Caki2 (cell line): ENCODE measurements around the gene ADAMTS17. TPM values are rescaled to one million over a fixed set of nuclear protein-coding genes. Genes with fewer than 3 reads are reported as not detected.

Experiments used
- DNase-seq: peaks from one replicate; pipeline ENCODE4 v3.0.0-alpha.2; 2015; ENCODE audit warnings: low read depth
- in situ Hi-C: cut with HindIII; loops from 2 replicates; pipeline ENCODE4 v1.10.0; 2016; ENCODE audit warnings: low sequenced_read_pairs, low pct_unique_long_range_greater_than_20kb, mixed read lengths
- total RNA-seq: library from RNA; depleted of rRNA; stranded (reverse); fragments of >200 nt; shearing (Covaris generic); gene quantifications from 2 replicates; pipeline ENCODE4 v1.2.3, GENCODE V29; 2014; ENCODE audit warnings: low replicate concordance

ADAMTS17 gene
- total RNA-seq, 1 experiment from 2014 or later, result not detected

DNA sequence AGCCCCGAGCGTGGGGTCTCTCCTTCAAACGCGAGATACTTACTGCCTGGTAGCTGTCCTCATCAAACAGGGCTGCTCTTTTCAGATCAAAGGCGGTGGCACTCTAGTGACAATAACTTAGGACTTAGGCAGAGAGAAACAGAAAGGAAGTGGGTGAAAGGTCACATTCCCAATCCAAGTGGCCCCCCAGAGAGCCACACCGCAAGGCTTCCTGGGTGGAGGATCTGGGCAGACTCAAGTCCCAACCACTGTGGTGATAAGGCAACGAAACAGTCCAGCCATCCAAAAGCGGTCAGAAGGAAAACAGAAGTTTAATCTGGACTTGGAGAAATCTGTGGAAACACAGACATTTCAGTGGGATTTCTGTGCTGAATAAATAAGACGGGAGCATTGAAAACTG is 227.2 kb downstream of the ADAMTS17 start:
- in situ Hi-C loops, result no loop called here
- no peak for DNase-seq

DNA sequence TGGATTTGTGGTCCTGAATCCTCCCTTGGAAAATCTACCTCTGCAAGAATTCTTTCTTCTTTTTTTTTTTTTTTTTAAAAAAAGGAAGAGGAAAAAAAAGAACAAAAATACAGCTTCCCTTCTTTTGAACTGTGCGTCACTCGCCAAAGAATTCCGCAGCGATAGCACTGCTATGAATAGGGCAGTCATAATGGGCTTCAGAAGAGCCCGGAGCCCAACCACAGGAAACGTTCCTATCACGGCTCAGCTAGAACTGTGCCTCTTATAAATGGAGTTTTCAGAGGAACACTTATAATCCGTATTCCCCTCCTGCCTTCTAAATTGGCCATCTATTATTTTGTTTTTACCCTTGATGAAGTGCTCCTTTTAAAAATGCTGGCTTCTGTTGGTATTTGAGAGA is 227.7 kb downstream of the ADAMTS17 start:
- no peak for DNase-seq
- in situ Hi-C loops, result no loop called here

DNA sequence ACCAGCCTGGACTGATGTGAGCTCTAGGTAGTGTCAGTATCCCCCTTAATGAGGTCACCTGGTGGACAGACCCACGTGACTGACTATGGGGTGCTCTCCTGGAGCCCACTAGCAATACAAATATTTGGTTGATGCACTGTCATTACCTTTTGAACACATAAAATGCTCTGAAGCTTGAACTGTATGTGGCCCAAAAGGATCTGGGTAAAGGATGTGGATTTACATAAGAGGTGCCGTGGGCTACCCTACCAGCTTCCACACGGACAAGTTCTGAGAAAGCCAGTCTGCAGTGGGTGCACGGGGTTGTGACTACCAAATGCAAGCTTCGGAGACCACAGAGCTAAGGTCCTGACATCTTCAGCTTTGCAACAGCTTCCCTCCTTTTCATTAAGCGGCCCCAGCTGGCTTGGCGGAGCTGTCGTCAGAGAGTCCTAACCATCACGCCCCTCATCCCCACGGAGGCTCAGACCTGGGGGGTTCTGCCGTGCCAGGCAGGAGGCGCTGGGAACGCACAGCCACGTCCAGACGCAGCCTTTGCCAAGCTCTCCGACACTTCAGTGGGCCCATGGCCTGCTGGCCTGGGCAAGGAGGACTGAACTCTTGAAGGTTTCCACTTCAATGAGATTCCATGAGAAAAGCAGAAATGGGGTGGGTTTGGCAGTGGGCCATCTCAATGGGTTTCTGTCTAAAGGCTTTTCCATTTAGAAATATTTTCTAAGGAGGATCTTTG is 228.3 kb downstream of the ADAMTS17 start:
- in situ Hi-C loops, result no loop called here
- DNase-seq, result no peak

DNA sequence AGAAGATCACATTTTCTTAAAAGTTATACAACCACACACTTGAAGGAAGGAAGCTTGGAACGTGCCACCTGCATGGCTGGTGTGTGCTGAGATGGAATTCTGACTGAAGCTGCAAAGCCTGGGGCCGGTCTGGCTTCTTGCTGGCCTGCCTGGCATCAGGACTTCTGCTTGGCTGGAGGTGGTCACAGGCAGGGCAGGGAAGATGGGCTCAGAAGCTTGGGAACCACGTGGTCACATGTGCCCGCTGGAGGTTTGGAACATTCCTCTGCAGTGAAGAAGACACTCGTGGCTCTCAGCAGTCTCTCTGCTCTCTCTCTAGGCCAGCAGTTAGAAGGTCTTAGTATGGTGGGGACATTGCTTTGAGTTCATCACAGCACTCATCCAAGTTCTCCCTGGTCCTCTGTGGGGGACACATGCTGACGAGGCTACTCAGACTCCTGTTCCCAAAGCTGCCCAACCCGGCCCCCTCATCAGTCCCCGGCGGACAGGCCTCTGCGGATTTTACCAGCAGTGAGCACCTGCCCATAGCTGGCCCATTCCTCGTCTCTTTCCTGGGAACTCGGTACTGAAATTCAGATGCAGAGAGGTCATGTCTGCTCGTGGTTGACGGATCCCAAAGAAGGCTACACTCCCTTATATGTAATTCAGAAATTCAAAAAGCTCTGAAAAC is 229.0 kb downstream of the ADAMTS17 start:
- no peak for DNase-seq

DNA sequence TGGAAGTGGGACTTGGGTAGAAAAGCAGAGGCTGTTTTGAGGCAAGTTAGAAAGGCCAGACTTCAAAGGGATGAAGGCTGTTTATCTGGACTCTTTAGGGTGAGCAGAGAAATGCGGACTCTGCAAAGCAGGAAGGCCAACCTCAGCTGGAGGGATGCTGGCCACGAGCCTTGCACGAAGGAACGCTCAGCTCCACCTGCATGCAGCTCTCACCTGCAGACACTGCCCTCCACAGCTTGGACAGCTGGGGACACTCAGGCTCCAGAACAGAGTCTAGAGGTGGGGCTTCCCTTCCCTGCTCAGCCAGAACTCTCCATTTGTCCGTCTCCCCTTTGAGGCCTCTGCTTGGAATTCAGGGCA is 229.7 kb downstream of the ADAMTS17 start:
- in situ Hi-C loops, result no loop called here
- DNase-seq, result no peak

More for the DNA sequence above, 229.0 kb downstream of the ADAMTS17 start:
- in situ Hi-C loops, result no loop called here

DNA sequence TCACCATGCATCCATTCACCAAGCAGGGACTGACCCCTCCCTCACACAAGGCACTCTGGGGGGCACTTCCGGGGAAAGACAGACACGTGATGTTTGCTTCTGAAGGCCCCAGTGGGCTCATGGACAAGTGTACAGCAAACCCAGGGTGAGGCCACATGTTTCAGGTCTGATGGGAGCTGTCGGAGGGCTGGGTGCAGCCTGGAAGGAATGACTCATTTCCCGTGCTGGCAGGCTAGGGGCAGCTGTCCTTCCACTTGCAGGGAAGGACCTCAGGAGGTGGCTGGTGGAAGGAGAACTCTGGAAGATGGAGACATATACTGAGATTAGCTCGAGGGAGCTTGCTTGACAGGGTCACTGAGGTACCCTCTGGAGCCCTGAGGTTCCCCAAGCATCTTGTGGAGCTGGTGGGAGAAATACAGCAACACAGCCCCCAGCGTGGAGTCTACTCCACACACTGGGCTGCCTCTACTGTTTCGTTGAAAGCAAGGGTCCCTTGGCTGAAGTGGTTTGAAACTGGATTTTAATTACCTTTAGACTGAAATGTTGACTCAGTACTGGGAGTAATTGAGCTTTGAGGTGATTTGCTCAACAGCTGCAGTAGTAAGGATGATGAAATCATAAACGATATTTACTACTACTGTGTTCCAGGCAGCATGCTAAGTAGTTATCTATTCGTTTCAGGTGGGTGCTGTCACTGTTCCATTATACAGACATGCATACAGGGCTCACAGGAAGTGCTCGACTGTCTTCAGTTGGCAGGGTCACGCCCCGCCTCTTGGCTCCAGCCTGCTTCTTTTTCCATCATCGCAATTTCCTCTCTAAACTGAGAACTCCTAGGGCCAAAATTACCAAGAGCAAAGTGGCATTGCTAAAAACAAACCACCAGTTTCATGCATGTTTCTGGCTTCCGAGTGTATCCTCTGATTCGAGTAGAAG is 230.4 kb downstream of the ADAMTS17 start:
- in situ Hi-C loops, result no loop called here
- peak; percentile 2 for DNase-seq

DNA sequence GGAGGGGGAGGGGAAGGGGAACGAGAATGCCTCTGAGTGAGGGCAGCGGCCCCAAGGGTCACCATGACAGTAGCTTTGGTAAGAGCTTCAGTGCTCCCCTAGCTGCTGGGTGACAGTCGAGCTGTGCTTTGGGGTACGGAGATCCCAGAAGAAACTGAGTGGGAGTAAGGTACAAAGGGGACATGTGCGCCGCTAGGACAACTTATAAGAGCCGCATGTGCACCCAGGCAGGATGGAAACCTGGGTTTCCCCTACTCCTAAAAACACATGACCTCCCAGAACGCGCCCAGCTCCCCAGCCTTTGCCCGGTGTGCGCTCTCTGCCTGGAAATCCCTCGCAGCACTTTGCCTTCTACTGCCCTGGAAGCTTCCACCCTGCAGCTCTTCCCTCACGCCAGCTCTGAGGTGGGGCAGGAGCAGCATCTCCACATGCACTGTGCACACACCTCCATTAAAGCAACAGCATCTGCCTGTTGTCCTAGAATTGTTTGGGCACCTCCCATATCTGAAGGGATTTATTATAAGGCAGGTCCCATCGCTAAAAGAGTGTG is 232.2 kb downstream of the ADAMTS17 start:
- in situ Hi-C loops, result no loop called here
- DNase-seq, result no peak

DNA sequence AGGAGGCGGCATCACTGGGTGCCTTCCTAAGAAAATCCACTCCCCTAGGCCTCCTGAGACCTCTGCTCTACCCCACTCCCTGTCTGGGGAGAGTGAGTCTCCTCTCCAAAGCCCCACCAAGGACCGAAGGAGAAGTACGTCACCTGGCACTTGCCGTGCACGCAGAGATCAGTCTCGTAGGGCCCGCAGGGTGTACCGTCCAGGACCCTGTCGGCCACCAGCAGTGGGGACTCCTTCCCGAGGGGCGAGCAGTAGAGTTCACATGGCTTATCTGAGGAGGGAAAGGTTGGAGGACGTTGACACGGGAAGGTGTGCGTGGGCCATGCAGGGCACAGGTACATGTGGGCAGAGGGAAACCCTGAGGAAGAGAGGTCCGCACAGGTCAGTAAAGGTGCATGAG is 232.9 kb downstream of the ADAMTS17 start:
- in situ Hi-C loops, result no loop called here
- no peak for DNase-seq

DNA sequence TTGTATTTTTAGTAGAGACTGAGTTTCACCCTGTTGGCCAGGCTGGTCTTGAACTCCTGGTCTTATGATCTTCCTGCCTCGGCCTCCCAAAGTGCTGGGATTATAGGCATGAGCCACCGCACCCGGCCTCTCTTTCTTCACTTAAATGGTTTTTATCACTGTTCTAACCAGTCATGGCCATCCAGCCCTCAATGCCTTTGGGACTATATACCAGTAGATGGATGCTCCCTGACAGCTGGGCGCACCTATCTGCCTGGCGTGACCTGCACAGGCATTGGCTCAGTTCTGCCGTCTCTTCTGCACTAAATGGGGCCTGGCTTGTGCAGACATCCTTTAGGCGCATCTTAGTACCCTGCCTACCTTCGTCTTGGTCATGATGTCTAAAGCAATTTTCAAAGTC is 233.4 kb downstream of the ADAMTS17 start:
- no peak for DNase-seq
- in situ Hi-C loops, result no loop called here

DNA sequence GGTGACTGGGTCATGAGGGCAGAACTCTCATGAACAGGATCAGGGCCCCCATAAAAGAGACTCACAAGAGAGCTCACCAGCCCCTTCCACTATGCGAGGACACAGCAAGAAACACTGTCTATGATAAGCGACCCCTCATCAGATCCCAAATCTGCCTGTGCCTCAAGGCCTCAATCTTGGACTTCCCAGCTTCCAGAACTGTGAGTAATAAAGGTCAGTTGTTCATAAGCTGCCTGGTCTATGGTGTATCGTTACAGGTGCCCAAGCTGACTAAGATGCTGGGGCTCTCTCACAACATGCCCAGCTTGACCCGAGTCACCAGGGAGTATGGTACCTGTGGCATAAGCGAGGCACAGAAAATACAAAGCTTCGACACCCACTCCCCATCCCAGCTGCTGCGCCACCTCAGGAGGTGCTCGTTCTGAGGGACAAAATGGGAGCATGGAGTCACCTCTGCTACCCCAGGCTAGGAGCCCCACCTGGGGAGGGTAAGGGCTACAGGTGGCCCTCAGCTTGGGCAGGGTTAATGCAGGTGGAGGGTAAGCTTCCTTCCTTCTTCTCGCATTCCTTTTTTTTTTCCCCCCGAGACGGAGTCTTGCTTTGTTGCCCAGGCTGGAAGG is 234.1 kb downstream of the ADAMTS17 start:
- no peak for DNase-seq
- in situ Hi-C loops, result no loop called here

DNA sequence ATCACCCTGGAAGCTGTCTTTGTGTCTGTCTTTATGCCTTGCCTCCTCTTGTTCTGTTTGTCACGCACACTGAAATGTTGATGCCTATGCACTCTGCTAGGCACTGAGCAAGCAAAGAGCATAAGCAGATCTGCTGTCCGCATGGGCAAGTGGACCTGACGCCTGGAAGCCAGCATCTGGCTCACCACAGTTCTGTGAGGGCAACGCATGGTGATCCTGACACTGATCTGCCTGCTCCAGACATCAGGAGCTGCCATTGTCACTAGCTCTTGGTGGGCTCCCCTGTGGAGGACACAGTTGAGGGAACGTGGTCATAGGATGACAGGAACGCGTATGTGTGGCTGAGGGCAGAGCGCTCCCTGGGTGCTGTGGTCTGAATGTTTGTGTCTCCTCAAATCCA is 234.6 kb downstream of the ADAMTS17 start:
- in situ Hi-C loops, result no loop called here
- DNase-seq, result no peak

DNA sequence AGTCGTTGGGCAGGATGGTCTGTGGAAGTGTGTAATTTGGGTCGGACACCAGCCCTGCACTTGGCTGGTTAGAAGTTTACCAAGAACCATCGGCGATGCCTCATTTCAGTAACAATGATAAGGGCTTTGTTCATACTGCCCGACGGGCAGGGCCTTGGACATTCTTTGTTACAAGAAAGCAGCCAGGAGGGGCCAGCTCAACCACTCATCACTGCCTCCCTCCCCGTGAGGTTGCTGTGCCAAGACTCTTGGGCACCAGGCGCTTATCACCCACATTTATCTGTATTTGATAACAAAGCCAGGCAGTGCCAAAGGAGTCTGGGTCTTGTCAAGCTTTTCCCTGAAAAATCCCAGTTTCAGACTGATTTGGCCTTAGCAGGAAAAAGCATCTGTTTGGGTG is 235.0 kb downstream of the ADAMTS17 start:
- in situ Hi-C loops, result no loop called here
- DNase-seq, result no peak

DNA sequence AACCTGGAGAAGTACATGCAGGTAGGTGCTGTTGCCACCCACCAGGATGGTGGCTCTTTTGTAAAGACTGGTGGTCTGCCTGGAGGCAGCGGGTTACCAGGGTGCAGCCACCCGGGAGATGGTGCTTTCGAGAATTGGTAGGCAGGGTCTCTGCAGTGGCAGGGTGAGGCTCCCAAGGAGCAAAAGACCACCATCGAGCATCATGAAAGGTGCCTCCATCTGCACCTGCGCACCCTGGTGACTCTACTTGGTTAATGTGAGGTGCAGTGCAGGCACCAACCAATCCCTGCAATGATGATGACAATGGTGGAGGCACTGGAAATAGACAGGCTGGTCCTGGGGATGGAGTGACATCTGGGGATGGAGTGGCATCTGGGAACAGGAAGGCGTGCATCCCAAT is 236.7 kb downstream of the ADAMTS17 start:
- DNase-seq, result no peak
- in situ Hi-C loops, result no loop called here

DNA sequence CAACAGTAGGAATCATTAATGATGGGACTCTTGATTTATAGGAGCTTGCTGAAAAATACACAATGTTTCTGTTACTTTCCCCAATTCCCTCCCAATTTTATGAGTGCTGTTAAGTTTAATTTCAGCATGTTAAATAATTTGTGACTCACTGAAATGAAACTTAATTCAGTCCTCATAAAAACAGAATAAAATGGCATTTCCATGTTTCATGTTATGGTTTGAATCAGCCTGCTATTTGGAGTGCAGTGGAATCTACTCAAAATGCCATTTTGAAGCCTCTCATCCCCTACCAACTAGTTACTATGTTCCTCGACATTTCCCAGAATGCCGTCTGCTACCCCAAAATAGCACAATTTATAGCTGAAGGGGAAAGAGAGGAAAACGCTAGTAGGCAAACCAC is 237.5 kb downstream of the ADAMTS17 start:
- no peak for DNase-seq
- in situ Hi-C loops, result no loop called here

DNA sequence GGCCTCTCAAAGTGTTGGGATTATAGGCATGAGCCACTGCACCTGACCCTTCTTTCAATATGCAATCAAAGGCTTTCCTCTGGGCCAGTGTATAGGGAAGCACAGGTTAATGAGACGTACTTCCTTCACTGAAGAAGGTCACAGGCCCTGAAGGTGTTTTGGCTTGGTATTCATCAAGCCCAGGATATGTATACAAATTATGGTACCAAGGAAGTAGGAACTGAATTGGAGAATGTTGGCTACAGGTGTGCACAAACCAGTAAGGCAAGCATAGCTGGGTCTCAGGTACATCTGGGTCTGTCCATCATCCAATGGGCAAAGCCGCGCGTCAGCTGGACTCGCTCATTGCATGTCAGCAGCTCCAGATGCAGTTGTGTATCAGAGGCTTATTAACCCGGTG is 237.9 kb downstream of the ADAMTS17 start:
- in situ Hi-C loops, result no loop called here
- DNase-seq, result no peak

DNA sequence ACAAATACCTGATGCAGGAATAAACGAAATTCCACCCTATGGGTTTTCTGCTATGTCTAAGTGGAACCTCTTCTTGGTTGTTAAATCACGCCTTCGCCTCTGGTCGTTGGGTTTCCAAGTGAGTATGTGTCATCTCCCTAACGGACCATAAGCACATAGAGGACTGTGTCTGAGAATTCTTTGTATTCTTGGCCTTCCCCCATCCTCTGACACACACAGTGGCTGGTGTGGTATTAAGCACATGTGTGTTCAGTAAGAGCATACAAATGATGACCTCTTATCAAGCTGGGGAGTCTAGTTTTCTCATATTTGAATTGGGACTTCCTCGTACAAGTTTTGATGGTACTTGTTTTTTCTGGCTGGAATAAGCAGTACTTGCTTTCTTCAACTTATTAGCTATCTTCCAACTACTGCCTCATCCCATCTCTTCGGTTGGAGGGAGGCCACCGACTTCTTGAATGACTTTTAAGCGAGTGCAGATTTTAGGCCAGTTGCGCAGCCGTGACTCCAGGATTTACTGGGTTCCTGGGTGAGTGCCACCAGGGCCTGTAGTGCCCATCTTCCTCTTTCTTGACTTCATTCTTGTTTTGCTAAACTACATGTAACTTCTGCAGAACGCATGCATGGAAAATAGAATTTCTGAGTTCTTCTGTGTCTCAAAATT is 240.2 kb downstream of the ADAMTS17 start:
- no peak for DNase-seq
- in situ Hi-C loops, result no loop called here

DNA sequence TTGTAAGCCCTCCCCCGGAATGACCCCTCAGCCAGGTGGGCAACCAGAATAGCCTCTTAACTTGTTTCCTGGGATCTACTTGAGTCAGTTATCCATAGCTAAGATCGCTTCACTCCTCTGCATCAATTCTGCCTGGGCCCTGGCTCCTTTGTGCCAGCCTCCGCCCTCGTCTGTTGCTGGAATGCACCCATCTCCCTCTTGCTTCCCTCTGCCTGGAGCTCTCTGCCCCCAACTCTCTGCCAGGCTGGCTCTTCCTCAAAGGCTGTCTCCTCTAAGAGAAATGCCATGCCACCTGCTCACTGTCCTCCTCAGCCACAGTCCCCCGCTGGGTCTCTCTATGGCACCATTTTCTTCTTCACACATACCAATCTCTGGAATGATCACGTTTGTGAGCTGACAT is 240.8 kb downstream of the ADAMTS17 start:
- in situ Hi-C loops, result no loop called here
- no peak for DNase-seq

DNA sequence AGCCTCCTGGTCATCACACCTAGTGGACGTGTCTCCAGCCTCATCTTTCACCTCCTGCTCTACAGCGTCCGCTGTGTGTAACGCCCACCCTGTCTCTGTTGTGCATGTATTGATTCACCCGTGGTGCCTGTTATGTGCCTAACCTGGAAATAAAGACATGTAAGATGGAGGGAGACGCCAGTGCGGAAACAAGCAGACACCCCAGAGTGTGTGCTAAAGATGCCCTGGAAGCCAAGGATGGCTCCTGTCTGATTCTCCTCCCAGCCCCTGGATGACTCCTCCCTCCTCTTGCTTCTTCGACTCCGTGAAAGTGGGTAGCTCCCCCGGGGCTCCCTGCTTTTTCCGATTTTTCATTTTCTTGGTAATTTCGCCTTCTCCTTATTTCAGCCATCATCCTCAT is 241.8 kb downstream of the ADAMTS17 start:
- DNase-seq, result no peak
- in situ Hi-C loops, result no loop called here
